ENCODE measurements around the gene ADRA2B.
A peak's percentile ranks its signal among the peaks of the same experiment; 100 is the strongest.

Gene ADRA2B

DNA sequence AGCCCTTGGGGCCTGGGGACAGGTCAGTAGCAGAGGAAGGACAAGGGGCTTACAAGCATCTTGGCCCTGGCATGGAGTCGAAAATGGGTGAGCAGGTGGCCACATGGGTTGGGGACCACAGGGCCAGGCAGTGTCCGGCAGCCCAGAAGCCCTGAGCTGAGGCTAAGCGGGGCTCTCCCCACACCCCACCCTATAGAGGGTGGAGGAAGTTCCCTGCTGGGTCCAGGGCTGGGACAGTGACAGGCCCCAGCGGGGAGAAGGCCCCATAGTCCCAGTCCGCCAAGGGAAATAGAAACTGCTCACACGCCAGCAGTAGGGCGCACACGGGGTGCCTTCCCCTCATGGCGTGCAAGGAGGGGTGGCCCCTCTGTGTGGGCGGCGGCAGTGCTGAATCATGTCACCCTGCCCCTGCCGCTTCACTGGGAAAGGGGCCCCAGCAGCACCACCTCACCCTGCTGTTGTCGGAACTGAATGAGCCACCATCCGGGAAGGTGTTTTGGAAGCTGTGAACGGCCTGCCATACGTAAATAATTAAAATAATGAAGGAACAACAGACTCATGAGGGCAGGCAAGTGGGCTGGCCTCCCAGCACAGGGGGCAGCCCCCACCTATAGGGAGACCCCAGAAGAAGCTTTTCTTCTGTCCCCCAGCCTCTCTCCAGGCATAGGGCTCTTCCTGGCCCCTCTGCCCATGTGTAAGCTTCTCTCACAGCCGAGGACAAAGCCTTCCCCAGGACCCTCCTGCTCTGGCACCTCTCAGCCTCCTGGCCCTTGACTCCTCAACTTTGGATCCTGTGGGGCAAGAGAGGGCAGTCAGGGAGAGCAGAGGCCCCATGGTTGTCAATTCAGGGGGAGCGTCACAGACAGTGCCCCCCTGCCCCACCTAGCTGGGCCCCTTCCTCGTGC is 41.5 kb upstream of the ADRA2B start:
- peak overlapping the region; percentile 32 for H3K27ac ChIP-seq (replicated peaks)
- H3K27me3 ChIP-seq (ENCODE audit: insufficient read depth, poor library complexity, severe bottlenecking), result no peaks in the 10 kb centered on the region
- H3K4me3 ChIP-seq (replicated peaks; ENCODE audit: insufficient read depth, low read length), result no peak overlapping the region
- DNase-seq (ENCODE audit: low read depth in 1 of 2, low spot score in 1 of 2), result peak in 1 of 2 experiments; percentile 28
- no peak for TF ChIP-seq POLR2AphosphoS5 (IDR thresholded peaks at IDR 0.05; ENCODE audit: low read depth)
- no peak for TF ChIP-seq GABPA (IDR thresholded peaks at IDR 0.05; ENCODE audit: low read depth)
- TF ChIP-seq SPI1 (IDR thresholded peaks at IDR 0.05; ENCODE audit: borderline replicate concordance, low read depth), result no peak
- TF ChIP-seq, protein P1, sequence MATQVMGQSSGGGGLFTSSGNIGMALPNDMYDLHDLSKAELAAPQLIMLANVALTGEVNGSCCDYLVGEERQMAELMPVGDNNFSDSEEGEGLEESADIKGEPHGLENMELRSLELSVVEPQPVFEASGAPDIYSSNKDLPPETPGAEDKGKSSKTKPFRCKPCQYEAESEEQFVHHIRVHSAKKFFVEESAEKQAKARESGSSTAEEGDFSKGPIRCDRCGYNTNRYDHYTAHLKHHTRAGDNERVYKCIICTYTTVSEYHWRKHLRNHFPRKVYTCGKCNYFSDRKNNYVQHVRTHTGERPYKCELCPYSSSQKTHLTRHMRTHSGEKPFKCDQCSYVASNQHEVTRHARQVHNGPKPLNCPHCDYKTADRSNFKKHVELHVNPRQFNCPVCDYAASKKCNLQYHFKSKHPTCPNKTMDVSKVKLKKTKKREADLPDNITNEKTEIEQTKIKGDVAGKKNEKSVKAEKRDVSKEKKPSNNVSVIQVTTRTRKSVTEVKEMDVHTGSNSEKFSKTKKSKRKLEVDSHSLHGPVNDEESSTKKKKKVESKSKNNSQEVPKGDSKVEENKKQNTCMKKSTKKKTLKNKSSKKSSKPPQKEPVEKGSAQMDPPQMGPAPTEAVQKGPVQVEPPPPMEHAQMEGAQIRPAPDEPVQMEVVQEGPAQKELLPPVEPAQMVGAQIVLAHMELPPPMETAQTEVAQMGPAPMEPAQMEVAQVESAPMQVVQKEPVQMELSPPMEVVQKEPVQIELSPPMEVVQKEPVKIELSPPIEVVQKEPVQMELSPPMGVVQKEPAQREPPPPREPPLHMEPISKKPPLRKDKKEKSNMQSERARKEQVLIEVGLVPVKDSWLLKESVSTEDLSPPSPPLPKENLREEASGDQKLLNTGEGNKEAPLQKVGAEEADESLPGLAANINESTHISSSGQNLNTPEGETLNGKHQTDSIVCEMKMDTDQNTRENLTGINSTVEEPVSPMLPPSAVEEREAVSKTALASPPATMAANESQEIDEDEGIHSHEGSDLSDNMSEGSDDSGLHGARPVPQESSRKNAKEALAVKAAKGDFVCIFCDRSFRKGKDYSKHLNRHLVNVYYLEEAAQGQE (IDR thresholded peaks at IDR 0.05; ENCODE audit: insufficient replicate concordance, low read depth), result no peak
- TF ChIP-seq, protein P2, sequence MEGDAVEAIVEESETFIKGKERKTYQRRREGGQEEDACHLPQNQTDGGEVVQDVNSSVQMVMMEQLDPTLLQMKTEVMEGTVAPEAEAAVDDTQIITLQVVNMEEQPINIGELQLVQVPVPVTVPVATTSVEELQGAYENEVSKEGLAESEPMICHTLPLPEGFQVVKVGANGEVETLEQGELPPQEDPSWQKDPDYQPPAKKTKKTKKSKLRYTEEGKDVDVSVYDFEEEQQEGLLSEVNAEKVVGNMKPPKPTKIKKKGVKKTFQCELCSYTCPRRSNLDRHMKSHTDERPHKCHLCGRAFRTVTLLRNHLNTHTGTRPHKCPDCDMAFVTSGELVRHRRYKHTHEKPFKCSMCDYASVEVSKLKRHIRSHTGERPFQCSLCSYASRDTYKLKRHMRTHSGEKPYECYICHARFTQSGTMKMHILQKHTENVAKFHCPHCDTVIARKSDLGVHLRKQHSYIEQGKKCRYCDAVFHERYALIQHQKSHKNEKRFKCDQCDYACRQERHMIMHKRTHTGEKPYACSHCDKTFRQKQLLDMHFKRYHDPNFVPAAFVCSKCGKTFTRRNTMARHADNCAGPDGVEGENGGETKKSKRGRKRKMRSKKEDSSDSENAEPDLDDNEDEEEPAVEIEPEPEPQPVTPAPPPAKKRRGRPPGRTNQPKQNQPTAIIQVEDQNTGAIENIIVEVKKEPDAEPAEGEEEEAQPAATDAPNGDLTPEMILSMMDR (IDR thresholded peaks at IDR 0.05; ENCODE audit: insufficient read depth, low read length), result no peak

DNA sequence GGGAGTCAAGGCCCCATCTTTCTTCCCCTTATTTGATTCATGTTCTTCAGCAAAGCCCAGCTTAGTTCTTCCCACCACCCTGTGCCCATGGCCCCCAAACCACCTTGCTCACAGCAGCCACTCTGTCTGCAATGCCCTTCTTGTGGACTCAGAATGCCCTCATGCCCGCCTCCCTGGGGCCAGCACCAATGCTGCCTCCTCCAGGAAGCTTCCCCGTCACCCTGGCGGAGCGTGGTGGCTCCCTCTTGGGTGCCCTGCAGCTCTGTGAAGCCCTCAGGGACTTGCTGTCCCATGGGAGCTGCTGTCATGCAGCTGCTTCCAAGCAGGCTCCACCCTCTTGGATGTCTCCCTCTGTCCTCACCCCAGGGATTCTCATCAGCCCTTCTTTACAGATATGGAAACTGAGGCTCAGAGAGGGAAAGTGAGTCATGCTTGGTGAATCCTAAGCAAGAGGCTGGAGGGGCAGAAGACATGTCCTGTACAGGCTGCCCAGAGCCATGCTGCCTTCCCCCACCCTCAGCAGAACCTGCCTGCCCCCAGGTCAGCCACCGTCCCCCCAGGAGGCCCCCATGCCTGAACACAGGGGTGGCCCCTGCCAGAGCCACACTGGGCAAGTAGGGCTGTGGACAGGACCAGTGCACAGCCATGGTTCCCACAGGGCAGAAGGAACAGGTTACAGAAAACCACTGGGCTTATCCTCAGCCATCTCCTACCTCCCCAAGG is 40.7 kb upstream of the ADRA2B start:
- TF ChIP-seq, protein P1 (IDR thresholded peaks at IDR 0.05; ENCODE audit: insufficient replicate concordance, low read depth), result no peak
- TF ChIP-seq GABPA (IDR thresholded peaks at IDR 0.05; ENCODE audit: low read depth), result no peak
- TF ChIP-seq POLR2AphosphoS5 (IDR thresholded peaks at IDR 0.05; ENCODE audit: low read depth), result no peak
- TF ChIP-seq, protein P2 (IDR thresholded peaks at IDR 0.05; ENCODE audit: insufficient read depth, low read length), result no peak
- TF ChIP-seq SPI1 (IDR thresholded peaks at IDR 0.05; ENCODE audit: borderline replicate concordance, low read depth), result no peak
- H3K4me3 ChIP-seq (replicated peaks; ENCODE audit: insufficient read depth, low read length), result no peak overlapping the region
- H3K27ac ChIP-seq (replicated peaks), result peak overlapping the region; percentile 32
- no peak for DNase-seq (ENCODE audit: low read depth in 1 of 2, low spot score in 1 of 2)
- H3K27me3 ChIP-seq (ENCODE audit: insufficient read depth, poor library complexity, severe bottlenecking), result no peaks in the 10 kb centered on the region

DNA sequence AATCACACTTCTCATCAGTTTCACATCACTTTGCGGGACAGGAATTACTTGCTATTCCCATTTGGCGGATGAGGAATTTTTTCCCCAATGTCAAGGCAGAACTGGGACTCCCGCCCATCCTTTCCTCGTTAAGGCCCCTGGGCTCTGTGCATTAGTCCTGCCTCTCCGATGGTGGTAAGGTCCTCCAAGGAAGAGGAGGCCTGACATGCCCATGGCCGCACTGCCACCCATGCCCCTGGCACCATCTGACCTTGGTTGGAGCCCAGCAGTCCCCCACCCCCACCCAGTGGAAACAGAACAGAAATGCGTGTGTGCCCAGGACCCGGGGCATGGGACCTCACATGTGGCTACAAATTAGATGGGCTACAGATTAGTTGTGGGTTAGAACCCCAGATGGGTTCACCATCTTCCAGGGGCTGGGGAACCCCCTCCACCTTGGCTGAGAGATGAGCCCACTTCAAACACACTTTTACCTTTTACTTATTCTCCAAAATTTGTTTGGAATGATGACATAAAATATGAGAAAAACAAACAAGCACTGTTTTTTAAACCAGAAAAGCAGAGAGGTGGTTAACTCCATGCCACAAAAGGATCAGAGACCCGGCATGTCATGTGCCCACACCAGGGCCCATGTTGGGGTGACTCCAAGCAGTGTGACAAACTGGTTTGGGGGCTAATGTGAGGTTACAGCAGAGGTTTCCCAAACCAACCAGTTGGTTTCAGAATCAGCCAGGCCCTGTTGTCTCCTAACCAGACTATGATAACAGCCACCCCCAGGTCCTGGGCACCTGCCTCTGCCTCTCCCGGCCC is 39.8 kb upstream of the ADRA2B start:
- no peak overlapping the region for H3K27ac ChIP-seq (replicated peaks)
- no peaks in the 10 kb centered on the region for H3K27me3 ChIP-seq (ENCODE audit: insufficient read depth, poor library complexity, severe bottlenecking)
- TF ChIP-seq, protein P1 (IDR thresholded peaks at IDR 0.05; ENCODE audit: insufficient replicate concordance, low read depth), result no peak
- TF ChIP-seq POLR2AphosphoS5 (IDR thresholded peaks at IDR 0.05; ENCODE audit: low read depth) (no peak), GABPA (IDR thresholded peaks at IDR 0.05; ENCODE audit: low read depth) (no peak), SPI1 (IDR thresholded peaks at IDR 0.05; ENCODE audit: borderline replicate concordance, low read depth) (no peak)
- TF ChIP-seq, protein P2 (IDR thresholded peaks at IDR 0.05; ENCODE audit: insufficient read depth, low read length), result no peak
- no peak overlapping the region for H3K4me3 ChIP-seq (replicated peaks; ENCODE audit: insufficient read depth, low read length)
- DNase-seq (ENCODE audit: low read depth in 1 of 2, low spot score in 1 of 2), result no peak

Measured in HL-60 (cell line).